GM23248 (cell line): ENCODE results near the gene NEUROD1. TPM values are rescaled to one million over a fixed set of nuclear protein-coding genes. Genes with fewer than 3 reads are reported as not detected.

Experiments used
- DNase-seq: peaks from one replicate; pipeline ENCODE4 v3.0.0-alpha.2; 2015
- H2AFZ ChIP-seq: fragments of 200-600 bp; sonication (generic); 2 replicates; pipeline ENCODE4 v1.6.1; 2016; ENCODE audit warnings: antibody characterized with exemption
- H3F3A ChIP-seq: fragments of 200-600 bp; sonication (generic); 2 replicates; pipeline ENCODE4 v1.6.1; 2016; ENCODE audit warnings: mild to moderate bottlenecking, antibody characterized with exemption, mixed run types; ENCODE audit not compliant: insufficient read depth
- H3K27ac ChIP-seq: fragments of 200-600 bp; sonication (generic); 2 replicates; pipeline ENCODE4 v1.5.1; 2016; ENCODE audit warnings: mild to moderate bottlenecking
- H3K27me3 ChIP-seq: fragments of 200-600 bp; sonication (generic); replicated peaks from 2 replicates; pipeline ENCODE4 v1.6.1; 2016; ENCODE audit warnings: mild to moderate bottlenecking; ENCODE audit not compliant: insufficient read depth
- H3K36me3 ChIP-seq: fragments of 200-600 bp; sonication (generic); 2 replicates; pipeline ENCODE4 v1.6.1; 2016; ENCODE audit warnings: low read depth, mild to moderate bottlenecking
- H3K4me1 ChIP-seq: fragments of 200-600 bp; sonication (generic); 2 replicates; pipeline ENCODE4 v1.6.1; 2016; ENCODE audit warnings: mild to moderate bottlenecking; ENCODE audit not compliant: insufficient read depth
- H3K4me2 ChIP-seq: fragments of 200-600 bp; sonication (generic); one replicate; pipeline ENCODE4 v1.6.1; 2016; ENCODE audit warnings: mild to moderate bottlenecking; ENCODE audit not compliant: unreplicated experiment
- H3K4me3 ChIP-seq: fragments of 200-600 bp; sonication (generic); 2 replicates; pipeline ENCODE4 v1.5.1; 2016; ENCODE audit warnings: mild to moderate bottlenecking
- H3K79me2 ChIP-seq: fragments of 200-600 bp; sonication (generic); 2 replicates; pipeline ENCODE4 v1.6.1; 2016; ENCODE audit warnings: mild to moderate bottlenecking; ENCODE audit not compliant: insufficient read depth
- H3K9ac ChIP-seq: fragments of 200-600 bp; sonication (generic); 2 replicates; pipeline ENCODE4 v1.6.1; 2016; ENCODE audit warnings: mild to moderate bottlenecking
- H3K9me2 ChIP-seq: fragments of 200-600 bp; sonication (generic); 2 replicates; pipeline ENCODE4 v1.6.1; 2016; ENCODE audit warnings: mixed run types, mild to moderate bottlenecking, moderate library complexity; ENCODE audit not compliant: insufficient read depth
- H3K9me3 ChIP-seq: fragments of 200-600 bp; sonication (generic); one replicate; pipeline ENCODE4 v1.6.1; 2017; ENCODE audit warnings: low read depth
- H4K20me1 ChIP-seq: fragments of 200-600 bp; sonication (generic); 2 replicates; pipeline ENCODE4 v1.6.0; 2016; ENCODE audit not compliant: insufficient read depth
- EZH2 ChIP-seq: fragments of 200-600 bp; sonication (generic); IDR thresholded peaks from 2 replicates; pipeline ENCODE4 v1.6.1; 2018; ENCODE audit warnings: antibody characterized with exemption, mild to moderate bottlenecking; ENCODE audit not compliant: insufficient read depth, poor library complexity, severe bottlenecking
- EZH2phosphoT487 ChIP-seq: fragments of 200-600 bp; sonication (generic); IDR thresholded peaks from 2 replicates; pipeline ENCODE4 v1.6.1; 2018; ENCODE audit warnings: antibody characterized with exemption, moderate library complexity, mild to moderate bottlenecking, low read depth; ENCODE audit not compliant: insufficient read depth
- WGBS, 2 experiments: methylation state at CpG; one replicate each; pipeline ENCODE4 v1.1.6; 2015 to 2017; ENCODE audit warnings: low lambda C conversion rate in 2 of 2, low coverage in 1 of 2; ENCODE audit errors: missing lambda C conversion rate in 2 of 2; 5-methylcytosine and 5-hydroxymethylcytosine counted together
- in situ Hi-C: fragments of 300-500 bp; cut with MboI; formaldehyde crosslinking; loops from 2 replicates; pipeline ENCODE4 v1.15.0; 2020
- polyA plus RNA-seq: library from polyadenylated mRNA; unstranded; fragments of >200 nt; fragmentation: Nextera tagmentation; extraction: Ambion mirVana; gene quantifications from 2 replicates; pipeline ENCODE4 v1.2.1, GENCODE V29; 2016
- total RNA-seq: library from RNA; depleted of rRNA; stranded (reverse); fragments of >200 nt; shearing (Covaris generic); gene quantifications from 2 replicates; pipeline ENCODE4 v1.2.3, GENCODE V29; 2014

Gene NEUROD1
- total and polyA plus RNA-seq, 2 experiments from 2014 or later, result not detected

DNA sequence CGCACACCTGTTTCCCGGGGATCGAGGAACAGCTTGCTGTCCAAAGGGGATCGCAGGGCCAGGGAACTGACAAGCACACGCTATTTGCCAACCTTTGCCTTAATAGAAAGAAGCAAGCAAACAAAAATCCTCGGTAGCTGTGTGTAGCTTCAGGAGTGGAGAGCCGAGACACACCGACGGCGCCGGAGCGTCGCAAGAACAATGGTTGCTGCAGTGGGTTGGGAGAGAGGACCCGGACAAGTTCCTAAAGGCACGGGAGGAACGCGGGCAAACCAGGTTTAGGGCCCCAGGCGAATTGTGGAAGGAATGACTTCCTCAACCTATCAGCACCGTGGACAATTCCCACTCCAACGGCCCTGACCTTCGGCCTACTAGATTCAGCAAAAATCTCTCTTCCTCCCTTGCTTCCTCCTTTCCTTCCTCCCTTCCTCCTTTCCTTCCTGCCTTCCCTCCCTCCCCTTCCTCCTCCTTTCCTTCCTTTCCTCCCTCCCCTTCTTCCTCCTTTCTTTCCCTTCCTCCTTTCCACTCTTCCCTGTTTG, 4.9 kb upstream of the NEUROD1 start:
- Histone ChIP-seq H3K9me3 (no peaks in the 10 kb centered on the region), H3K36me3 (no peaks in the 10 kb centered on the region), H3K27ac (no peak overlapping the region), H3K27me3 (peaks cover 90% of the 10 kb centered on the region), H3K4me2 (no peak overlapping the region), H3K4me3 (no peak overlapping the region), H3K79me2 (no peaks in the 10 kb centered on the region), H3F3A (no peaks in the 10 kb centered on the region), H4K20me1 (no peaks in the 10 kb centered on the region), H3K9me2 (no peaks in the 10 kb centered on the region), H3K9ac (no peak overlapping the region), H2AFZ (no peak overlapping the region), H3K4me1 (no peaks in the 10 kb centered on the region)
- peak; percentile 50 for DNase-seq
- WGBS, 2 experiments, result 3% methylated on average over 21 of the region's 21 CpGs
- TF ChIP-seq EZH2phosphoT487 (no peak), EZH2 (no peak)
- in situ Hi-C loops, result no loop called here

DNA sequence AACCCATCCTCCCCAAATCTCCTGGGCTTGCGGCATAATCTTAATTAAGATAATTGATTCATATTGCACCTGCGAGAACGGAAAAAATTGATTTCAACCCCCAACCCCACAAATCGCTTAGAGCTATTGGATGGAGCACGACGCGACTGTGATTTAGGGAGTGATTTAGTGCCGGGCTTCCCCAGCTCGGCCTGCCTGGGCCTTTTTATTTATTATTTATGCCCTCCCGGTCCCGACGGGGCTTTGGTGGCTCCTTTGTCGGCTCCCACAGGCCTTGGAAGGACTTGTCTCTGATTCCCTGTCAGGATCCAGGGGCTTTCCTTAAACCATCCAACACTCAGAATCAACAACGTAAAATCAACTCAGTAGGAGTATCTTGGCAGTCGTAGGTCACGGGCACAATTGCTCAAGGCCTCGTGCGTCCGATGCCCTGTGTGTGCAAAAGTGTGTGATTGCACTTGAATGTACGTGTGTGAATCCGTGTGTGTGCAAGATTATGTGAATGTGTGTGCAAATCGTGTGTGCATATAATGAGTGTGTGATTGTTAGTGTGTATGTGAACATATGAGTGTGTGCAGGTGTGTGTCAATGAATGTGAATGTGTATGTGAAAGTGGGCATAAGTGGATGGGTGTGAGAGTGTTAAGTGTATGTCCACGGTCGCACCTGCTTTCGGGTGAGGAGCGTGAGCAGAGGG, 4.3 kb upstream of the NEUROD1 start:
- H3K4me3 ChIP-seq, result no peak overlapping the region
- no peaks in the 10 kb centered on the region for H3K36me3 ChIP-seq
- H4K20me1 ChIP-seq, result no peaks in the 10 kb centered on the region
- no peak overlapping the region for H3K9ac ChIP-seq
- H2AFZ ChIP-seq, result no peak overlapping the region
- DNase-seq, result no peak
- in situ Hi-C loops, result no loop called here
- TF ChIP-seq EZH2phosphoT487 (peak; percentile 49; the same call in 1 of the 2 replicates), EZH2 (peak; percentile 97)
- H3K9me3 ChIP-seq, result no peaks in the 10 kb centered on the region
- H3K4me2 ChIP-seq, result no peak overlapping the region
- H3K27ac ChIP-seq, result no peak overlapping the region
- H3K4me1 ChIP-seq, result no peaks in the 10 kb centered on the region
- no peaks in the 10 kb centered on the region for H3F3A ChIP-seq
- peaks cover 92% of the 10 kb centered on the region for H3K27me3 ChIP-seq
- no peaks in the 10 kb centered on the region for H3K79me2 ChIP-seq
- no peaks in the 10 kb centered on the region for H3K9me2 ChIP-seq
- WGBS, 2 experiments, result 7 to 8% methylated on average over 26 of the region's 26 CpGs

DNA sequence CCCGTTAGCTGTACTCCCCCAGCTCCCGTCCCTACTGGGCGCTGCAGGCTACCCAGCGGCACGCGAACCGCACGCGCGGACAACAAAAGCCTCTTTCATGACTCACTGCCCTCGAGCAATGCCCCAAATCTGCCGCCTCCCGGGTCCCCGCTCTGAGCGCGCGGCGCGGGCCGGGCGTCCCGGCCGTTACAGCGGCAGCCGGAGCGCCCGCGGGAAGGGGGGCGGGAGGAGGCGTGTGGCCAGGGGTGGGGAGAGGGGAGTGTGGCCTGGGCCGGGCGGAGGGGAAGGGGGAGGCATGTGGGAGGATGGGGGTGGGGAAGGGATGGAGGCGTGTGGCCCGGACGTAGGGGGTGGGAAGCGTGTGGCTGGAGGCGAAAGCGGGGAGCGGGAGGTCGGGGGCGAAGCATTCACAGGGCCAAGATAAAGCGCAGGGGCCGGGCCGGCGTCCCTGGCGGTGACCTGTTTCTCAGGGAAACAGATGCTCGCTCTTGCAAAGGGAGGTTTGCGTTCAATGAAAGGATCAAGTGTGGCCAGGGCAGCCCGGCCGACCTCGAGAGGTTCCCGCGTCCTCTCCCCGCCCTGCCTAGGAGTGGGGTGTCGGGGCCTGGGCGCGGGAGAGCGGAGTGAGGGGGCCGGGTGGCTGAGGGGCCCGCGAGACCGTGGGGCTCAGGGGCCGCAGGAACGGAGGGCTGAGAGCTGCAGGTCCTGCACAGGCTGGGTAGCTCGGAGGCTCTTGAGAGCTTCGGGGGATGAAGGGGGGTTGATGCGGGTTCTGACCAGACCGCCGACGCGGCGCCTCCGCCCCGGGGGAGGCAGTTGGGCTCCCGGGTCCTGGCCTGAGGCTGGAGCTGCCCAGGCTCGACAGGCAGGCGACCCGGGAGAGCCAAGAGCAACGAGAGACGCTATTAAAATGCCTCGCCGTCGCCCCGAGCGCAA, 3.5 kb upstream of the NEUROD1 start:
- 5 to 6% methylated on average over 57 to 81 of the region's 85 CpGs for WGBS, 2 experiments

DNA sequence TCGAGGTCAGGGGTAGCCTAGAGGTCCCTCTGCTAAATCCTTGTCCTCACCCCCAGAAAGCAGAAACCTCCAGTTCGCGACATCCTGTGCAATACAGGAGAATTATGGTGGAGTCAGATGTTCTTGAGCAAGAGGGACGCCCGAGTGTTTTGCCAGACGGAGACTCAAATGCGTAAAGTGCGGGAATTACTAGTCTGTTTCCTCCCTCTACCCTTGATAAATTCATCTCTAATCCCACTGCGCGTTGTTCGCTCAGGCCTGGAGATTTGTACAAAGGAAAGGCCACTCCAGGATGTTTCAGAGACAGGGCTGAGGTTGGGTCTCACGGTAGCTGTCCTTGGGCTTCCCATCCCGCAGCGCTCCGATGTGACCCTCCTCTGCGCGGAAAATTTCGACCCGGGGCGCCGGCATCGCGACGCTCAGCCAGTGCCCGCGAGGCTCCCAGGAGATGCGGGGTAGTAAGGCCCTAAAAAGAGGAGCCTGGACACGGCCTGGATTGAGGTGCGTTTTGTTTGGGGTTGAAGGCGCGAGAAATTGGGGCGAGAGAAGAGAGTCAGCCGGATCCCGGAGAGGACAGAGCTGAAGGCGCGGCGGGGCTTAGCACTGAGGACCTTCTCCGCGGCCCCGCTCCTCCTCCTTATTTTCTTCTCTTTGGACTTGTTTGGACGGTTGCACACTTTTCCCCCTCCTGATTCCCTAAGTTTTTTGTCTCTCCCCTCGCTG, 2.6 kb upstream of the NEUROD1 start:
- Histone ChIP-seq H3K27ac (no peak overlapping the region), H3F3A (no peaks in the 10 kb centered on the region), H3K36me3 (no peaks in the 10 kb centered on the region), H4K20me1 (no peaks in the 10 kb centered on the region), H3K9me2 (no peaks in the 10 kb centered on the region), H3K4me2 (no peak overlapping the region), H3K9ac (no peak overlapping the region), H3K4me1 (no peaks in the 10 kb centered on the region), H3K9me3 (no peaks in the 10 kb centered on the region), H3K27me3 (peaks cover 94% of the 10 kb centered on the region), H2AFZ (no peak overlapping the region), H3K4me3 (no peak overlapping the region), H3K79me2 (no peaks in the 10 kb centered on the region)
- peak; percentile 61; the same call in 1 of the 2 replicates for TF ChIP-seq EZH2phosphoT487
- peak; percentile 98 for TF ChIP-seq EZH2
- WGBS, 2 experiments, result 2 to 3% methylated on average over 41 to 42 of the region's 42 CpGs
- DNase-seq, result peak; percentile 7
- in situ Hi-C loops, result no loop called here

More for the DNA sequence above, 3.5 kb upstream of the NEUROD1 start:
- no peaks in the 10 kb centered on the region for H3K79me2 ChIP-seq
- no peak overlapping the region for H3K4me2 ChIP-seq
- no peaks in the 10 kb centered on the region for H3K9me3 ChIP-seq
- no peaks in the 10 kb centered on the region for H3K4me1 ChIP-seq
- TF ChIP-seq EZH2phosphoT487, result no peak
- no peak for TF ChIP-seq EZH2
- in situ Hi-C loops, result no loop called here
- no peak overlapping the region for H3K9ac ChIP-seq
- H4K20me1 ChIP-seq, result no peaks in the 10 kb centered on the region
- H3K27me3 ChIP-seq, result peaks cover 92% of the 10 kb centered on the region
- H3F3A ChIP-seq, result no peaks in the 10 kb centered on the region
- peak; percentile 61 for DNase-seq
- no peak overlapping the region for H3K27ac ChIP-seq
- H3K9me2 ChIP-seq, result no peaks in the 10 kb centered on the region
- H3K36me3 ChIP-seq, result no peaks in the 10 kb centered on the region
- H2AFZ ChIP-seq, result no peak overlapping the region
- no peak overlapping the region for H3K4me3 ChIP-seq
